ENCODE measurements around the gene CIRBP. TPM values are rescaled to one million over a fixed set of nuclear protein-coding genes. Genes with fewer than 3 reads are reported as not detected.

The CIRBP gene
- total and polyA plus RNA-seq, 4 donors, result 41.1 to 135 (median 96.9) TPM

- Histone ChIP-seq H3K4me3 (ENCODE audit: low read depth in 1 of 3, low read length in 3 of 3) (peak overlapping the region in 1 of 3 donors; percentile 38), H3K4me1 (ENCODE audit: control insufficient read depth in 4 of 4, insufficient read depth in 4 of 4, low read length in 3 of 4) (peaks cover 34 to 73% (median 57%) of the 10 kb centered on the region in 4 donors), H3K27me3 (ENCODE audit: control insufficient read depth in 4 of 4, insufficient read depth in 4 of 4, low read length in 3 of 4) (no peaks in the 10 kb centered on the region), H3K36me3 (ENCODE audit: control insufficient read depth in 4 of 4, insufficient read depth in 3 of 4, low read depth in 1 of 4, low read length in 3 of 4) (no peaks in the 10 kb centered on the region), H3K9ac (ENCODE audit: low read depth in 1 of 2, low read length in 2 of 2) (peak overlapping the region in 1 of 2 donors; percentile 25), H3K9me3 (ENCODE audit: control insufficient read depth in 4 of 4, low read length in 3 of 4) (no peaks in the 10 kb centered on the region), H3K27ac (ENCODE audit: low read depth in 1 of 2, low read length in 2 of 2) (peak overlapping the region; percentile 86 to 92)
- DNase-seq (ENCODE audit: low spot score), result no peak
- TF ChIP-seq EGR1 (IDR thresholded peaks at IDR 0.05; ENCODE audit: low read depth in 2 of 2) (peak in 1 of 2 donors; percentile 88), RXRA (IDR thresholded peaks at IDR 0.05) (peak; percentile 96 to 97), TAF1 (conservative IDR thresholded peaks at IDR 0.05) (no peak), NR2F2 (IDR thresholded peaks at IDR 0.05) (peak; percentile 95), RAD21 (IDR thresholded peaks at IDR 0.05) (peak in 1 of 2 donors; percentile 17), SP1 (IDR thresholded peaks at IDR 0.05) (peak; percentile 95), FOXA2 (IDR thresholded peaks at IDR 0.05) (peak; percentile 45), HNF4A (conservative IDR thresholded peaks at IDR 0.05) (peak; percentile 94 to 96), GABPA (IDR thresholded peaks at IDR 0.05 in 1 of 2, conservative IDR thresholded peaks at IDR 0.05 in 1 of 2) (peak in 1 of 2 donors; percentile 50), YY1 (IDR thresholded peaks at IDR 0.05) (peak; percentile 50), MAX (IDR thresholded peaks at IDR 0.05) (peak; percentile 71), HNF4G (IDR thresholded peaks at IDR 0.05) (peak; percentile 87), FOXA1 (IDR thresholded peaks at IDR 0.05) (peak; percentile 62), JUND (IDR thresholded peaks at IDR 0.05) (peak; percentile 39 to 63), ZBTB33 (IDR thresholded peaks at IDR 0.05) (peak; percentile 75)
- TF ChIP-seq, protein P1, sequence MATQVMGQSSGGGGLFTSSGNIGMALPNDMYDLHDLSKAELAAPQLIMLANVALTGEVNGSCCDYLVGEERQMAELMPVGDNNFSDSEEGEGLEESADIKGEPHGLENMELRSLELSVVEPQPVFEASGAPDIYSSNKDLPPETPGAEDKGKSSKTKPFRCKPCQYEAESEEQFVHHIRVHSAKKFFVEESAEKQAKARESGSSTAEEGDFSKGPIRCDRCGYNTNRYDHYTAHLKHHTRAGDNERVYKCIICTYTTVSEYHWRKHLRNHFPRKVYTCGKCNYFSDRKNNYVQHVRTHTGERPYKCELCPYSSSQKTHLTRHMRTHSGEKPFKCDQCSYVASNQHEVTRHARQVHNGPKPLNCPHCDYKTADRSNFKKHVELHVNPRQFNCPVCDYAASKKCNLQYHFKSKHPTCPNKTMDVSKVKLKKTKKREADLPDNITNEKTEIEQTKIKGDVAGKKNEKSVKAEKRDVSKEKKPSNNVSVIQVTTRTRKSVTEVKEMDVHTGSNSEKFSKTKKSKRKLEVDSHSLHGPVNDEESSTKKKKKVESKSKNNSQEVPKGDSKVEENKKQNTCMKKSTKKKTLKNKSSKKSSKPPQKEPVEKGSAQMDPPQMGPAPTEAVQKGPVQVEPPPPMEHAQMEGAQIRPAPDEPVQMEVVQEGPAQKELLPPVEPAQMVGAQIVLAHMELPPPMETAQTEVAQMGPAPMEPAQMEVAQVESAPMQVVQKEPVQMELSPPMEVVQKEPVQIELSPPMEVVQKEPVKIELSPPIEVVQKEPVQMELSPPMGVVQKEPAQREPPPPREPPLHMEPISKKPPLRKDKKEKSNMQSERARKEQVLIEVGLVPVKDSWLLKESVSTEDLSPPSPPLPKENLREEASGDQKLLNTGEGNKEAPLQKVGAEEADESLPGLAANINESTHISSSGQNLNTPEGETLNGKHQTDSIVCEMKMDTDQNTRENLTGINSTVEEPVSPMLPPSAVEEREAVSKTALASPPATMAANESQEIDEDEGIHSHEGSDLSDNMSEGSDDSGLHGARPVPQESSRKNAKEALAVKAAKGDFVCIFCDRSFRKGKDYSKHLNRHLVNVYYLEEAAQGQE (IDR thresholded peaks at IDR 0.05), result no peak
- TF ChIP-seq, protein P2, sequence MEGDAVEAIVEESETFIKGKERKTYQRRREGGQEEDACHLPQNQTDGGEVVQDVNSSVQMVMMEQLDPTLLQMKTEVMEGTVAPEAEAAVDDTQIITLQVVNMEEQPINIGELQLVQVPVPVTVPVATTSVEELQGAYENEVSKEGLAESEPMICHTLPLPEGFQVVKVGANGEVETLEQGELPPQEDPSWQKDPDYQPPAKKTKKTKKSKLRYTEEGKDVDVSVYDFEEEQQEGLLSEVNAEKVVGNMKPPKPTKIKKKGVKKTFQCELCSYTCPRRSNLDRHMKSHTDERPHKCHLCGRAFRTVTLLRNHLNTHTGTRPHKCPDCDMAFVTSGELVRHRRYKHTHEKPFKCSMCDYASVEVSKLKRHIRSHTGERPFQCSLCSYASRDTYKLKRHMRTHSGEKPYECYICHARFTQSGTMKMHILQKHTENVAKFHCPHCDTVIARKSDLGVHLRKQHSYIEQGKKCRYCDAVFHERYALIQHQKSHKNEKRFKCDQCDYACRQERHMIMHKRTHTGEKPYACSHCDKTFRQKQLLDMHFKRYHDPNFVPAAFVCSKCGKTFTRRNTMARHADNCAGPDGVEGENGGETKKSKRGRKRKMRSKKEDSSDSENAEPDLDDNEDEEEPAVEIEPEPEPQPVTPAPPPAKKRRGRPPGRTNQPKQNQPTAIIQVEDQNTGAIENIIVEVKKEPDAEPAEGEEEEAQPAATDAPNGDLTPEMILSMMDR (IDR thresholded peaks at IDR 0.05; ENCODE audit: low read depth, low read length, missing input control), result no peak
- TF ChIP-seq, protein P3, sequence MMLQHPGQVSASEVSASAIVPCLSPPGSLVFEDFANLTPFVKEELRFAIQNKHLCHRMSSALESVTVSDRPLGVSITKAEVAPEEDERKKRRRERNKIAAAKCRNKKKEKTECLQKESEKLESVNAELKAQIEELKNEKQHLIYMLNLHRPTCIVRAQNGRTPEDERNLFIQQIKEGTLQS (IDR thresholded peaks at IDR 0.05), result no peak
- whole genome bisulfite sequencing, result 8% methylated on average over 31 of the region's 31 CpGs
Observed at GRCh38 chr19:1244693-1245451, 24.3 kb upstream of the CIRBP start.

Data from liver (tissue), 9 donors.